ENCODE data around the gene RPE65.
"Not testable (repeated sequence)": the region's sequence is repeated elsewhere in the genome, so short reads cannot be mapped to it uniquely, and the experiment has no call there.

The RPE65 gene

GRCh38 chr1:68401506-68401905 is 48.2 kb downstream of the RPE65 start:
- no peak for DNase-seq (ENCODE audit: low read depth)
- H3K4me3 ChIP-seq (ENCODE audit: low read depth, low read length), result no peak overlapping the region
- TF ChIP-seq CTCF (IDR thresholded peaks at IDR 0.05; ENCODE audit: low read depth, low read length, missing control alignments), result no peak

GRCh38 chr1:68395575-68395974 is 54.2 kb downstream of the RPE65 start:
- H3K4me3 ChIP-seq (ENCODE audit: low read depth, low read length); DNase-seq (ENCODE audit: low read depth): not testable (repeated sequence)

GRCh38 chr1:68392474-68392873 is 57.3 kb downstream of the RPE65 start:
- not testable (repeated sequence) for H3K4me3 ChIP-seq (ENCODE audit: low read depth, low read length); DNase-seq (ENCODE audit: low read depth)

GRCh38 chr1:68385798-68386524 is 63.8 kb downstream of the RPE65 start:
- not testable (repeated sequence) for DNase-seq (ENCODE audit: low read depth); H3K4me3 ChIP-seq (ENCODE audit: low read depth, low read length)

GRCh38 chr1:68384872-68385411 is 64.8 kb downstream of the RPE65 start:
- TF ChIP-seq CTCF (IDR thresholded peaks at IDR 0.05; ENCODE audit: low read depth, low read length, missing control alignments), result no peak
- no peak overlapping the region for H3K4me3 ChIP-seq (ENCODE audit: low read depth, low read length)
- DNase-seq (ENCODE audit: low read depth), result no peak

- no peak for TF ChIP-seq CTCF (IDR thresholded peaks at IDR 0.05; ENCODE audit: low read depth, low read length, missing control alignments)
- no peak for DNase-seq (ENCODE audit: low read depth)
- no peak overlapping the region for H3K4me3 ChIP-seq (ENCODE audit: low read depth, low read length)
These were observed 65.4 kb downstream of the RPE65 start for GRCh38 chr1:68384321-68384813.

GRCh38 chr1:68383092-68383491 is 66.7 kb downstream of the RPE65 start:
- no peak for TF ChIP-seq CTCF (IDR thresholded peaks at IDR 0.05; ENCODE audit: low read depth, low read length, missing control alignments)
- no peak overlapping the region for H3K4me3 ChIP-seq (ENCODE audit: low read depth, low read length)
- no peak for DNase-seq (ENCODE audit: low read depth)

GRCh38 chr1:68379085-68379478 is 70.7 kb downstream of the RPE65 start:
- no peak for TF ChIP-seq CTCF (IDR thresholded peaks at IDR 0.05; ENCODE audit: low read depth, low read length, missing control alignments)
- DNase-seq (ENCODE audit: low read depth), result no peak

More at GRCh38 chr1:68379085-68379478, 70.7 kb downstream of the RPE65 start:
- H3K4me3 ChIP-seq (ENCODE audit: low read depth, low read length), result no peak overlapping the region
